Measurements from ENCODE around the gene CLEC18A.
"Not testable (repeated sequence)": the region's sequence is repeated elsewhere in the genome, so short reads cannot be mapped to it uniquely, and the experiment has no call there.

Gene CLEC18A

DNA sequence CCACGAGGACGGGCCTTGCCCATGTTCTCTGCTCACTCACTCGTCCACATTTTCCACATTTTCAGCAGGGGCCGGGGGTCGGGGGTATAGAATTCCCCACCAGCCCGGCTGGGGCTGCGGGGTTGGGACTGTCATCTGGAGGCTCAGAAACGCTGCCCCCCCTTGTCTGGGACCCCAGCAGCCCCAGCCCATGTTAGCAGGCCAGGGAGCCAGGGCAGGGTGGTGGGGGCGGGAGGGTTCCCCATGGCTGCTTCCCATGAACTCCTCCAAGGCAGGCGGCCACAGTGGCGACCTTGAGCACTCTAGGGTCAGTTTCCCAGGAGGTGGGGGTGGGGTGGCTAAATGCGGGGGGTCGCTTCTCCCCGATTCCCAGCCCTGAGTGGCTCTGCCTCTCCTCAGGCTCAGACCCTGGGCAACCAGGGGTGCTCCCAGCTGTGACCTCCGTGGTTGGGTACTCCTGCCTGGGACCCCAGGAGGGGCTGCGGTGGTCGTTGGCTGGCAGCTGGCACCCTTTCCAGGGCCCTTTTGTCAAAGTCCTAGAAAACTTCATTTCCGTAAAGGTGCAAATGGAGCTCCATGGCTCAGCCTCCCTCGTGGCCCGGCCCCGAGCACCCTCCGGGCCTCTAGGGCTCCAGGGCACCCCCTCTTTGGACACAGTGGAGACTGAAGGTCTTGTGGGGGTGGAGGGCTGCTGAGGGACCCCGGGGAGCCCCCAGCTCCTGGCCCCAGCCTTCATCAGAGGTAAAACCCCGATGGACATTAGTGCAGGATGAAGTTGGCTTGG is 1.6 kb downstream of the CLEC18A start:
- not testable (repeated sequence) for DNase-seq

GRCh38 chr16:69954241-69954640 is 3.1 kb downstream of the CLEC18A start:
- not testable (repeated sequence) for DNase-seq

DNA sequence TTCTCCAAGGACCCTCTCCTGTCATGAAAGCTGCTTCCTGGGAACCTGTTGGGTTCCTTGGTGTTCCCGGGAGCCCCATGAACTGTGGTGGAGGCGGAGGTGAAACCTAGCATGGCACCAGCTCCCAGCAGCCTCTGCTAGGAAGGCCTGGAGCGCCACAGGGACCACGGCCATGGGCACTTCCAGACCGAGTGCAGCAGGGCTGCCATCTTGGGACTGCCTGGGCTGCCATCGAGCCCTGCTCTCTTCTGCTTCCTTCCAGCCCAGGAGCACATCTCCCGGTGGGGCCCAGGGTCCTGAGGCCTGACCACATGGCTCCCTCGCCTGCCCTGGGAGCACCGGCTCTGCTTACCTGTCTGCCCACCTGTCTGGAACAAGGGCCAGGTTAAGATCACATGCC is 12.2 kb downstream of the CLEC18A start:
- not testable (repeated sequence) for DNase-seq

- peak; percentile 59 for DNase-seq
Observed at GRCh38 chr16:69964960-69965660, 14.0 kb downstream of the CLEC18A start.

DNA sequence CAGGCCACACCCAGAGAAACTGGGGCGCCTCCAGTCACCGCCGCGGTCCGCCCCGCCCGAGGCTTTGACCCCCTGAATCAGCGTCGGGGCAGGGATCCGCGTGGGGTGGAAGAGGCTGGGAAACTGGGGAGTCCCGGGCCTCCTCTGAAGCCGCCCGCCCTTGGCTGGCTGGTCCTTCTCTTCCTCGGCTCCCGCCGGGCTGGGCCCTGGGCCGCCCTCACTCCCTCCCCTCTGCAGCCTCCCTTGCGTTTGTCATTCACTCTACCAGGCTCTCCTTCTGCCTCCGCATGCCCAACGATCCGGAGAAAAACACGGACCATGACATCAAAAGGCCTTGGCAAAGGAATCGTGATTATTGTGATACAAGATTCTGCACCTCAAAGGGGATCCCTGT is 14.5 kb downstream of the CLEC18A start:
- DNase-seq = not testable (repeated sequence)

DNA sequence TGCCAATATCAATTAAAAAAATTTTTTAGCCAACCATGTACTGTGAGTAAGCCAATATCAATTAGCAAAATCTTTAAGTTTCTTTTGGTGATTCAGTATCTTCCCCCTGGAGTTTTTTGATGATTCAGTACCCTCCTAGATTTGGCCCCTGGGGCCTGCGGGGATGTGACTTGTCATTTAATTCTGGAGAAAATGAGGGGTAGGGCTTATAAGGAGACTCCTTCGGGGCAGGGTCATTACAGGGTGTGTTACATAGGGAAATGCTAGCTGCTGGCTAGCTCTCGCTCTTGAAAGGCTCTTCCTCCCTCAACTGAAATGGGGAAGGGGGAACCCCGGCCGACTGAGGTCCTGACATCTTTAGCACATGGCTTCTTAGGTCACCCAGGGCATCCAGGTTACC is 16.6 kb downstream of the CLEC18A start:
- DNase-seq = not testable (repeated sequence)

GRCh38 chr16:69968125-69968524 is 17.0 kb downstream of the CLEC18A start:
- DNase-seq = not testable (repeated sequence)

- not testable (repeated sequence) for DNase-seq
Observed at GRCh38 chr16:69969657-69970056, 18.5 kb downstream of the CLEC18A start.

- DNase-seq = not testable (repeated sequence)
Observed at GRCh38 chr16:69972120-69972519, 21.0 kb downstream of the CLEC18A start.

GRCh38 chr16:69972935-69973334 is 21.8 kb downstream of the CLEC18A start:
- not testable (repeated sequence) for DNase-seq

- DNase-seq = not testable (repeated sequence)
Observed at GRCh38 chr16:69985196-69985595, 34.1 kb downstream of the CLEC18A start.

GRCh38 chr16:69997956-69998355 is 46.8 kb downstream of the CLEC18A start:
- not testable (repeated sequence) for DNase-seq

- DNase-seq = not testable (repeated sequence)
Observed at GRCh38 chr16:69999801-70000200, 48.7 kb downstream of the CLEC18A start.

DNA sequence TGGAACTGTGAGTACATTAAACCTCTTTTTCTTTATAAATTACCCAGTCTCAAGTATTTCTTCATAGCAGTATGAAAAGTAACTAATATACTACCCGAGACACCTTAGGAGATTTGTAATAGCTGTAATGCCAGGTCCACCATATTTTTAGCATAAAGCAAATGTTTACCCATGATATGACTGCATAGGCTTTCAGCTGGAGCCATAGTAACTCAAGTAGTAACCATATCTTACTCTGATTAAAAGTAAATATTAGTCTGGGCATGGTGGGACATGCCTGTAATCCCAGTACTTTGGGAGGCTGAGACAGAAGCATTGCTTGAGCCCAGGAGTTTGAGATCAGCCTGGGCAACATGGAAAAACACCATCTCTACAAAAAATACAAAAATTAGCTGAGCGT is 52.4 kb downstream of the CLEC18A start:
- DNase-seq = not testable (repeated sequence)

DNA sequence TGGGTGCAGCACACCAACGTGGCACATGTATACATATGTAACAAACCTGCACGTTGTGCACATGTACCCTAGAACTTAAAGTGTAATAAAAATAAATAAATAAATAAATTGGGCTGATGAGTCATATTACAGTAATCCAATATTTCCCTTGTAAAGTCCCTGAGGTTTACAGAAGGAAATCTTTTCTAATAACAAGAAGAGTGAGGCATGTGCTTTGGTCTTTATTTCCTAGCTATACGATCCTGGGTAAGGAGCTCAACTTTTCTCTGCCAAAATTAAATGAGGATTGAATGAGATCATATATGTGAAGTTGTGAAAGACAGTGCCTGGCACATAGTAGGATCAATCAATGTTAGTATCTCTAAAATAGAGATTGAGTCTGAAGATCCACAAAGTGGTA is 57.5 kb downstream of the CLEC18A start:
- not testable (repeated sequence) for DNase-seq

DNA sequence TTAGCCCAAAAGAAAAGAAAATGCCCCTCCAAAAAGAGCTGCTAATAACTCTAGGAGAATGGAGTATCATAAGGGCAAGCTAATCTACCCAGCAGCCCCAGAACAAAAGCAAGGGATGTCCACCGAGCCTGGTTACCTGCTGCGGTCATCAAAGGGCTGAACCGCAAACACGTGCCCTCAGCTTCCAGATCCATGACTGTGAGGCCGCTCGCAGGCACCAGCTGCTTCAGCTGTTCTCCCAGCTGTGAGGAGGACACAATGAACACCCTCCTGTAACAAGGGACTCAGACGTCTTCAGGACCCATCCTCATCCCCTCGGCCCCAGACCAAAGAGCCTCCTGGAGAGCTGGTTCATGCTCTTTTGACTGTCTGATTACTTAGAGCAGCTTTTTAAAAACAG is 59.5 kb downstream of the CLEC18A start:
- not testable (repeated sequence) for DNase-seq

- DNase-seq = not testable (repeated sequence)
Observed at GRCh38 chr16:70011120-70011519, 60.0 kb downstream of the CLEC18A start.

DNA sequence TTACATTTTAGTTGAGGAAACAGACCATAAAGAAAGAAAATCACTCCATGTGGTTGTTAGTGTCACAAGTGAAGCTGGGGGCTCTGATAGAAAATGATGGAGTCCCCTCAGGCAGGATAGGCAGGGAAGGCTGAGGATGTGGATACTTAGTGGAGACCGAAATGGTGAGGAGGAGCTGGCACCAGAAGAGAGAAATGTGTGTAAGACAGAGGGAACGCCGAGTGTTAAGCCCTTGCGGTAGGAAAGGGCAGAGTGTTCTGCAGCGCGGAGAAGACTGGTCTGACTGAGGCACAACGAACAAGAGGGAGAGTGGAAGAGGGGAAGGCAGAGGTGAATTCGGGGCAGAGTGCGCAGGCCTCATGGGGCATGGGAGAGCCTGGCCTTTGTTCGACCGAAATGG is 61.2 kb downstream of the CLEC18A start:
- DNase-seq = not testable (repeated sequence)

GRCh38 chr16:70012951-70013350 is 61.8 kb downstream of the CLEC18A start:
- DNase-seq = not testable (repeated sequence)
